ENCODE results near the gene CELF5. TPM values are rescaled to one million over a fixed set of nuclear protein-coding genes. Genes with fewer than 3 reads are reported as not detected.
A peak's percentile ranks its signal among the peaks of the same experiment; 100 is the strongest.

Gene CELF5
- total and polyA plus RNA-seq, 9 of the 15 experiments (the other 6 are each of a cell fraction or from before 2014, with no cell fraction given), result 0.01 to 0.56 (median 0.22) TPM

GRCh38 chr19:3184847-3185460 is 39.5 kb upstream of the CELF5 start (continued):
- TF ChIP-seq MNT (conservative IDR thresholded peaks at IDR 0.05), result peak; percentile 68 to 91; a peak in 3 of 4 replicates
- TF ChIP-seq ATF7 (IDR thresholded peaks at IDR 0.05), result peak; percentile 66; the same call in 1 of the 2 replicates
- 0 out of 2 replicates have a peak, but pooled peaks have one; percentile 43 for TF ChIP-seq ZNF311 (CRISPR knock-in tag; IDR thresholded peaks at IDR 0.05)
- no peak for TF ChIP-seq ILK (tag; IDR thresholded peaks at IDR 0.05; ENCODE audit: borderline replicate concordance, low read depth)
- TF ChIP-seq RCOR1 (IDR thresholded peaks at IDR 0.05; ENCODE audit: borderline replicate concordance in 1 of 2, low read depth in 2 of 2, low read length in 2 of 2), result peak; percentile 58 to 63; a peak in 3 of 4 replicates
- peak; percentile 99 for TF ChIP-seq RBM25 (IDR thresholded peaks at IDR 0.05; ENCODE audit: low read depth, low read length, severe bottlenecking)
- TF ChIP-seq PHF20 (IDR thresholded peaks at IDR 0.05; ENCODE audit: partially characterized antibody), result peak; percentile 41

Measured in K562 (cell line).